Natural killer cell (primary cell): ENCODE measurements around the gene STAG2. TPM values are rescaled to one million over a fixed set of nuclear protein-coding genes. Genes with fewer than 3 reads are reported as not detected.

Experiments used
- ATAC-seq, 3 donors: fragments of 150-1000 bp in 2 of 3; fragments of 200-7000 bp in 1 of 3; cut with Tn5 transposase; 1 replicate in 1 of 3; 2 replicates in 2 of 3; pipeline ENCODE4 v1.10.0; 2021; ENCODE audit warnings: mild to moderate bottlenecking in 2 of 3, moderate library complexity in 2 of 3
- DNase-seq, 2 donors: peaks; one replicate each; pipeline versions ENCODE4 v3.0.0 to v3.0.0-alpha.2; 2013 to 2021; ENCODE audit warnings: mixed read lengths in 1 of 2
- H3K27ac ChIP-seq: one replicate; pipeline ENCODE4 v1.5.1; 2013; ENCODE audit warnings: mild to moderate bottlenecking, low read length
- H3K27me3 ChIP-seq: one replicate; pipeline ENCODE4 v1.6.1; 2013; ENCODE audit warnings: low read length; ENCODE audit not compliant: control insufficient read depth, insufficient read depth
- H3K36me3 ChIP-seq: one replicate; pipeline ENCODE4 v1.6.1; 2013; ENCODE audit warnings: low read length; ENCODE audit not compliant: control insufficient read depth, insufficient read depth
- H3K4me1 ChIP-seq: one replicate; pipeline ENCODE4 v1.6.1; 2013; ENCODE audit warnings: low read length; ENCODE audit not compliant: control insufficient read depth, insufficient read depth
- H3K4me3 ChIP-seq: one replicate; pipeline ENCODE4 v1.5.1; 2013; ENCODE audit warnings: low read length
- H3K9me3 ChIP-seq: one replicate; pipeline ENCODE4 v1.6.1; 2013; ENCODE audit warnings: low read length; ENCODE audit not compliant: control insufficient read depth, insufficient read depth
- H3K27ac Mint-ChIP-seq, 2 donors: one replicate each; pipeline ENCODE4 v1.8.0; 2022; ENCODE audit warnings: mild to moderate bottlenecking in 2 of 2, mixed read lengths in 2 of 2, moderate library complexity in 1 of 2
- H3K27me3 Mint-ChIP-seq, 2 donors: one replicate each; pipeline ENCODE4 v1.8.0; 2022; ENCODE audit warnings: low read depth in 2 of 2, mixed read lengths in 2 of 2
- H3K36me3 Mint-ChIP-seq: one replicate; pipeline ENCODE4 v1.8.0; 2022; ENCODE audit warnings: mixed read lengths
- H3K4me1 Mint-ChIP-seq, 2 donors: one replicate each; pipeline ENCODE4 v1.8.0; 2022; ENCODE audit warnings: mixed read lengths in 2 of 2
- H3K4me3 Mint-ChIP-seq: one replicate; pipeline ENCODE4 v1.8.0; 2022; ENCODE audit warnings: mild to moderate bottlenecking, moderate library complexity, mixed read lengths
- H3K9me3 Mint-ChIP-seq, 2 donors: one replicate each; pipeline ENCODE4 v1.8.0; 2022; ENCODE audit warnings: mixed read lengths in 2 of 2
- WGBS: methylation state at CpG from one replicate; pipeline ENCODE4 v1.1.7; 2013; ENCODE audit warnings: missing lambda C conversion rate; ENCODE audit not compliant: insufficient coverage; 5-methylcytosine and 5-hydroxymethylcytosine counted together
- intact Hi-C: fragments of 100-400 bp; cut with micrococcal nuclease; formaldehyde crosslinking; loops from one replicate; pipeline ENCODE4 v1.14.2; 2022
- total RNA-seq, 4 donors: library from RNA; stranded (reverse); fragments of 120-200 nt in 1 of 4; gene quantifications; one replicate each; pipeline versions ENCODE4 v1.2.3 to v1.2.4, GENCODE V29; 2013 to 2022
- TF ChIP-seq, protein P1 (sequence below): fragments of 200-600 bp; IDR thresholded peaks from one replicate; pipeline ENCODE4 v1.8.0; 2022; ENCODE audit warnings: antibody characterized with exemption

The STAG2 gene
- total RNA-seq, 3 donors from 2014 or later (not counting 1 experiment from before 2014, with no cell fraction given), result 91.7 to 97.2 (median 92.4) TPM

DNA sequence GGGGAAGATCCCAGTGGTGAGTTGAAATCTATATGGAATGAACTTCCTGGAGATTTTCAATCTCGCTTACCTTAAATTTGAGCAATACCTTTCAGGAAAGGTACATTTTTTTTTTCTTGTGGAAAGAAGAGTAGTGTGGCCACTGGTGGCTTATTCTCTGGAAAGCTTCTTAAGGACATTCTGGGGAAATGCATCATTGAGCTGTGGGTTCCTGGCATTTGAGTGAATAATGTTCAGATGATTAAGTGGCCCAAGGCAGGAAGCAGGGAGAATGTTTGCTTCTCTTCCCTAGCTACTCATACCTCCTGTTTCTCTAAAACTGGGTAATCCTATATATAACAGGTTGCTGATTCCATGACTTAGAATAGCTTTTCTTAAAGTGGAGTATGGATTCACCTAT is 31.8 kb downstream of the STAG2 start:
- Mint-ChIP-seq H3K4me3 (no peak overlapping the region), H3K36me3 (no peaks in the 10 kb centered on the region), H3K9me3 (no peaks in the 10 kb centered on the region), H3K4me1 (peaks cover 38 to 41% of the 10 kb centered on the region in 2 donors), H3K27me3 (no peaks in the 10 kb centered on the region), H3K27ac (peak overlapping the region in 1 of 2 donors; percentile 61)
- WGBS, result 100% methylated on average over 1 of the region's 1 CpG
- Histone ChIP-seq H3K27me3 (no peaks in the 10 kb centered on the region), H3K4me1 (peaks cover 3% of the 10 kb centered on the region), H3K4me3 (no peak overlapping the region), H3K27ac (no peak overlapping the region), H3K9me3 (no peaks in the 10 kb centered on the region), H3K36me3 (no peaks in the 10 kb centered on the region)
- TF ChIP-seq, protein P1, sequence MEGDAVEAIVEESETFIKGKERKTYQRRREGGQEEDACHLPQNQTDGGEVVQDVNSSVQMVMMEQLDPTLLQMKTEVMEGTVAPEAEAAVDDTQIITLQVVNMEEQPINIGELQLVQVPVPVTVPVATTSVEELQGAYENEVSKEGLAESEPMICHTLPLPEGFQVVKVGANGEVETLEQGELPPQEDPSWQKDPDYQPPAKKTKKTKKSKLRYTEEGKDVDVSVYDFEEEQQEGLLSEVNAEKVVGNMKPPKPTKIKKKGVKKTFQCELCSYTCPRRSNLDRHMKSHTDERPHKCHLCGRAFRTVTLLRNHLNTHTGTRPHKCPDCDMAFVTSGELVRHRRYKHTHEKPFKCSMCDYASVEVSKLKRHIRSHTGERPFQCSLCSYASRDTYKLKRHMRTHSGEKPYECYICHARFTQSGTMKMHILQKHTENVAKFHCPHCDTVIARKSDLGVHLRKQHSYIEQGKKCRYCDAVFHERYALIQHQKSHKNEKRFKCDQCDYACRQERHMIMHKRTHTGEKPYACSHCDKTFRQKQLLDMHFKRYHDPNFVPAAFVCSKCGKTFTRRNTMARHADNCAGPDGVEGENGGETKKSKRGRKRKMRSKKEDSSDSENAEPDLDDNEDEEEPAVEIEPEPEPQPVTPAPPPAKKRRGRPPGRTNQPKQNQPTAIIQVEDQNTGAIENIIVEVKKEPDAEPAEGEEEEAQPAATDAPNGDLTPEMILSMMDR, result no peak
- intact Hi-C loops, result no loop called here
- ATAC-seq (no peak), DNase-seq (no peak)

DNA sequence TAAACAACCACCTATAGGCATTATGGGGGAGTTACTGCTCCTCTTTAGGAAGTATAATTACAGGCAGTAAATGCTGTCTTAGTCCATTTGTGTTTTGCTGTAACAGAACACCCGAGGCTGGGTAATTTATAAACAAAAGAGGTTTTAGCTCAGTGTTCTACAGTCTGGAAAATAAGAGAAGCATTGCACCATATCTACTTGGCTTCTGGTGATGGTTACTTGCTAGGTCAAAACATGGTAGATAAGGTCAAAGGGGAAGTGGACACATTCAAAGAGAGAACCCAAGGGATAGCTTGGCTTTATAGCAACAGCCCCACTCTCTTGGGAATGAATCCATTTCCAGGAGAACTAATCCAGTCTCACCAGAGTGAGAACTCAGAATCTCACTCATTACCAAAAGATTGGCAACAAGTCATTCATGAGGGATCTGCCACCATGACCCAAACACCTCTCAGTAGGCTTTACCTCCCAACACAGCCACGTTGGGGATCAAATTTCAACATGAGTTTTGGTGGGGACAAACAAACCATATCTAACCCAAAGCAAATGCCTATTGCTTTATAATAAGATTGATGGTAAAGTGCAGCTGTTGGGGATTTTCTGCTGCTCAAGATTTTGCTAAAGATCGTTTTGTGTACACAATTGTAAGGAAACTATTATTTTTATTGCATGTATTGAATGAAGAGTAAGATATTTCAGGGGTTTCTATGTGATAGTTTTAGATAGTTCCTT is 32.6 kb downstream of the STAG2 start:
- H3K36me3 Mint-ChIP-seq, result no peaks in the 10 kb centered on the region
- H3K9me3 ChIP-seq, result no peaks in the 10 kb centered on the region
- H3K4me1 ChIP-seq, result peaks cover 7% of the 10 kb centered on the region
- WGBS, result 38% methylated on average over 2 of the region's 3 CpGs
- H3K27me3 Mint-ChIP-seq, result no peaks in the 10 kb centered on the region
- peak overlapping the region; percentile 17 for H3K4me3 Mint-ChIP-seq
- no peaks in the 10 kb centered on the region for H3K9me3 Mint-ChIP-seq
- ATAC-seq (no peak), DNase-seq (no peak)
- TF ChIP-seq, protein P1, result no peak
- H3K27ac ChIP-seq, result no peak overlapping the region
- peaks cover 31 to 34% of the 10 kb centered on the region in 2 donors for H3K4me1 Mint-ChIP-seq
- H3K27me3 ChIP-seq, result no peaks in the 10 kb centered on the region
- H3K27ac Mint-ChIP-seq, result peak overlapping the region; percentile 61 to 73
- H3K36me3 ChIP-seq, result no peaks in the 10 kb centered on the region
- intact Hi-C loops, result no loop called here
- H3K4me3 ChIP-seq, result no peak overlapping the region

DNA sequence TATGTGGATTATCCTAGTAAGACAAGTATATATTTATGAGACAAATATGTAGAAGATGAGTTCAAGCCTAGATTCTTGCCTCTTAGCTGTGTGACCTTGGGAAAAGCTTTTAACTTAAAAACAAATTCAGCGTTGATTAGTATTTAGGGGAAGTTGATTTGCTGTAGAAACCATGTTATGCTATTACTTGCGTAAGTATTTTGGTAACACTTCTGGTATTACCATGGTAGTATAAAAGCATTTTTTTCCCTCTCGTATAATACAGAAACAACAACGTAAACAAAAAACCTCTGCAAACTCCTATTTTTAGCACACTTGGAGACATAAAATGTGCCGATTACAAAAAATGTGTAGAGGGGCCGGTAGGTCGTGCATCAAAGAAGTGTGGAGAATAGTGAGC is 33.2 kb downstream of the STAG2 start:
- intact Hi-C loops, result no loop called here
- H3K4me1 ChIP-seq, result peaks cover 9% of the 10 kb centered on the region
- H3K36me3 ChIP-seq, result no peaks in the 10 kb centered on the region
- H3K27ac Mint-ChIP-seq, result peak overlapping the region; percentile 61 to 73
- TF ChIP-seq, protein P1, result no peak
- no peaks in the 10 kb centered on the region for H3K9me3 Mint-ChIP-seq
- no peaks in the 10 kb centered on the region for H3K36me3 Mint-ChIP-seq
- H3K4me1 Mint-ChIP-seq, result peaks cover 31 to 32% of the 10 kb centered on the region in 2 donors
- peak overlapping the region; percentile 43 for H3K4me3 Mint-ChIP-seq
- H3K27ac ChIP-seq, result no peak overlapping the region
- no peak for DNase-seq
- H3K27me3 Mint-ChIP-seq, result no peaks in the 10 kb centered on the region
- peak in 1 of 3 donors; percentile 24 for ATAC-seq
- H3K27me3 ChIP-seq, result no peaks in the 10 kb centered on the region
- 67% methylated on average over 1 of the region's 7 CpGs for WGBS
- no peak overlapping the region for H3K4me3 ChIP-seq
- no peaks in the 10 kb centered on the region for H3K9me3 ChIP-seq

DNA sequence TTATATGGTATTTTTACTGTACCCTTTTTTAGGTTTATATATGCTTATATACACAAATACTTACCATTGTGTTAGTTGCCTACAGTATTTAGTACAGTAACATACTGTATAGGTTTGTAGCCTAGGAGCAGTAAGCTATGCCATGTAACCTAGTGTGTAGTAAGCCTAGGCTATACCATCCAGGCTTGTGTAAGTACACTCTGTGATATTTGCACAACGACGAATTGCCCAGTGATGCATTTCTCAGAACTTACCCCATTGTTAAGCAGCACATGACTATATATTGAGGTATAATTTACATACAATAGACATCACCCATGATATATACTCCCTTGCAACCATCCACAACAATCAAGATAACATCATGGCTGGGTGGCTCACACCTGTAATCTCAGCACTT is 40.1 kb downstream of the STAG2 start:
- H3K4me1 ChIP-seq, result peaks cover 9% of the 10 kb centered on the region
- Mint-ChIP-seq H3K4me3 (no peak overlapping the region), H3K27ac (peak overlapping the region in 1 of 2 donors; percentile 24), H3K4me1 (peaks cover 21 to 24% of the 10 kb centered on the region in 2 donors), H3K9me3 (no peaks in the 10 kb centered on the region), H3K27me3 (no peaks in the 10 kb centered on the region), H3K36me3 (no peaks in the 10 kb centered on the region)
- H3K27me3 ChIP-seq, result no peaks in the 10 kb centered on the region
- H3K4me3 ChIP-seq, result no peak overlapping the region
- TF ChIP-seq, protein P1, result no peak
- WGBS, result no CpG with 5 or more reads among the region's 2 CpGs
- H3K9me3 ChIP-seq, result no peaks in the 10 kb centered on the region
- ATAC-seq (no peak), DNase-seq (no peak)
- no peak overlapping the region for H3K27ac ChIP-seq
- intact Hi-C loops, result no loop called here
- no peaks in the 10 kb centered on the region for H3K36me3 ChIP-seq
